IMR-90 (cell line): Measurements from ENCODE around the gene NCDN. TPM values are rescaled to one million over a fixed set of nuclear protein-coding genes. Genes with fewer than 3 reads are reported as not detected.

Experiments
- ATAC-seq: fragments of 200-7000 bp; cut with Tn5 transposase; 2 replicates; pipeline ENCODE4 v1.9.1; 2020; ENCODE audit warnings: low read depth, mild to moderate bottlenecking, moderate library complexity
- BruUV-seq: library from RNA; stranded (reverse); fragments of 400-500 nt; replicated peaks from 2 replicates; lab custom pipeline; 2021; lab: Mats Ljungman, UMichigan
- CTCF ChIA-PET: fragments of 300-600 bp; formaldehyde crosslinking; extraction: SDS; loops from one replicate; lab custom pipeline; 2021; ENCODE audit warnings: antibody characterized with exemption; lab: Yijun Ruan, JAX
- POLR2A ChIA-PET: fragments of 300-600 bp; sonication (Branson Sonifier 250); formaldehyde crosslinking; loops from one replicate; lab custom pipeline; 2022; ENCODE audit warnings: antibody characterized with exemption; ENCODE audit not compliant: unreplicated experiment; lab: Charles Lee
- DNase-seq: peaks from one replicate; pipeline ENCODE4 v3.0.0; 2013
- H2AFZ ChIP-seq: replicated peaks from 2 replicates; pipeline ENCODE3; 2013; ENCODE audit warnings: low read length, mild to moderate bottlenecking; ENCODE audit not compliant: poor library complexity
- H2AK5ac ChIP-seq: 2 replicates; pipeline ENCODE4 v1.6.1; 2013; ENCODE audit warnings: low read depth, low read length, inconsistent platforms
- H2AK9ac ChIP-seq: replicated peaks from 2 replicates; pipeline ENCODE3; 2013; ENCODE audit warnings: mild to moderate bottlenecking, low read depth, low read length, moderate library complexity; ENCODE audit not compliant: poor library complexity
- H2BK120ac ChIP-seq: 2 replicates; pipeline ENCODE4 v1.6.1; 2013; ENCODE audit warnings: low read depth, low read length, inconsistent platforms
- H2BK15ac ChIP-seq: 3 replicates; pipeline ENCODE4 v1.6.1; 2013; ENCODE audit warnings: low read depth, low read length, inconsistent platforms
- H2BK20ac ChIP-seq: 2 replicates; pipeline ENCODE4 v1.6.1; 2013; ENCODE audit warnings: low read depth, mild to moderate bottlenecking, inconsistent platforms, low read length, moderate library complexity
- H2BK5ac ChIP-seq: 2 replicates; pipeline ENCODE4 v1.6.1; 2013; ENCODE audit warnings: mild to moderate bottlenecking, low read depth, low read length, inconsistent platforms; ENCODE audit not compliant: poor library complexity, severe bottlenecking
- H3K14ac ChIP-seq: replicated peaks from 2 replicates; pipeline ENCODE4 v1.6.1; 2013; ENCODE audit warnings: low read depth, low read length, inconsistent platforms
- H3K18ac ChIP-seq: 2 replicates; pipeline ENCODE4 v1.6.1; 2013; ENCODE audit warnings: low read depth, low read length, control low read depth
- H3K23ac ChIP-seq: 2 replicates; pipeline ENCODE4 v1.6.1; 2013; ENCODE audit warnings: low read depth, low read length, inconsistent platforms
- H3K27ac ChIP-seq: 2 replicates; pipeline ENCODE4 v1.5.1; 2013; ENCODE audit warnings: mild to moderate bottlenecking, control low read depth, low read length; ENCODE audit not compliant: insufficient read depth
- H3K27me3 ChIP-seq: 2 replicates; pipeline ENCODE4 v1.6.1; 2013; ENCODE audit warnings: low read length; ENCODE audit not compliant: control insufficient read depth, insufficient read depth
- H3K36me3 ChIP-seq: 2 replicates; pipeline ENCODE4 v1.6.1; 2013; ENCODE audit warnings: low read length, mixed read lengths; ENCODE audit not compliant: control insufficient read depth, insufficient read depth
- H3K4ac ChIP-seq: 2 replicates; pipeline ENCODE4 v1.6.1; 2013; ENCODE audit warnings: low read depth, low read length, inconsistent platforms
- H3K4me1 ChIP-seq: 2 replicates; pipeline ENCODE4 v1.6.1; 2013; ENCODE audit warnings: low read length, mixed read lengths; ENCODE audit not compliant: control insufficient read depth, insufficient read depth
- H3K4me2 ChIP-seq: 2 replicates; pipeline ENCODE4 v1.6.1; 2013; ENCODE audit warnings: low read depth, mild to moderate bottlenecking, control low read depth, low read length, moderate library complexity
- H3K4me3 ChIP-seq: 2 replicates; pipeline ENCODE4 v1.5.1; 2013; ENCODE audit warnings: low read depth, mild to moderate bottlenecking, control low read depth, low read length, moderate library complexity; ENCODE audit not compliant: insufficient read depth
- H3K56ac ChIP-seq: 2 replicates; pipeline ENCODE4 v1.6.1; 2013; ENCODE audit warnings: low read length, inconsistent platforms; ENCODE audit not compliant: insufficient read depth; ENCODE audit errors: extremely low read depth
- H3K79me1 ChIP-seq, 2 experiments: 2 replicates each; pipeline ENCODE4 v1.6.1; 2013; ENCODE audit warnings: low read length in 2 of 2, inconsistent platforms in 1 of 2, low read depth in 1 of 2
- H3K9ac ChIP-seq: 2 replicates; pipeline ENCODE4 v1.6.1; 2013; ENCODE audit warnings: low read depth, low read length, control low read depth
- H3K9me1 ChIP-seq: 2 replicates; pipeline ENCODE4 v1.6.1; 2013; ENCODE audit warnings: low read length, inconsistent platforms; ENCODE audit not compliant: insufficient read depth
- H3K9me3 ChIP-seq: 2 replicates; pipeline ENCODE4 v1.6.1; 2013; ENCODE audit warnings: low read length; ENCODE audit not compliant: control insufficient read depth, insufficient read depth
- H4K20me1 ChIP-seq: 2 replicates; pipeline ENCODE4 v1.6.1; 2013; ENCODE audit warnings: low read length, inconsistent platforms; ENCODE audit not compliant: insufficient read depth
- H4K5ac ChIP-seq: 2 replicates; pipeline ENCODE4 v1.6.1; 2013; ENCODE audit warnings: mild to moderate bottlenecking, low read depth, low read length, control low read depth
- H4K8ac ChIP-seq, 2 experiments: 2 replicates each; pipeline ENCODE4 v1.6.1; 2013; ENCODE audit warnings: low read depth in 2 of 2, low read length in 2 of 2, control low read depth in 1 of 2, inconsistent platforms in 1 of 2
- H4K91ac ChIP-seq: 2 replicates; pipeline ENCODE4 v1.6.1; 2013; ENCODE audit warnings: low read depth, low read length, inconsistent platforms; ENCODE audit not compliant: insufficient read depth
- FOS ChIP-seq: fragments of 150-350 bp; IDR thresholded peaks from 2 replicates; pipeline ENCODE4 v1.6.1; 2016; ENCODE audit warnings: low read depth, low read length
- MAFK ChIP-seq: IDR thresholded peaks from 2 replicates; pipeline ENCODE4 v1.6.1; 2012; ENCODE audit warnings: low read depth, low read length, improper control_type of control experiment
- MAZ ChIP-seq: IDR thresholded peaks from 2 replicates; pipeline ENCODE4 v1.6.1; 2012; ENCODE audit warnings: low read depth, mild to moderate bottlenecking, low read length, improper control_type of control experiment, moderate library complexity, borderline replicate concordance
- POLR2A ChIP-seq: IDR thresholded peaks from 2 replicates; pipeline ENCODE4 v1.6.1; 2012; ENCODE audit warnings: mild to moderate bottlenecking, low read depth, low read length
- RAD21 ChIP-seq: IDR thresholded peaks from 2 replicates; pipeline ENCODE4 v1.6.1; 2012; ENCODE audit warnings: low read length, improper control_type of control experiment
- RFX5 ChIP-seq: IDR thresholded peaks from 2 replicates; pipeline ENCODE4 v1.8.0; 2012; ENCODE audit warnings: low read depth, mild to moderate bottlenecking, low read length, moderate library complexity
- whole genome bisulfite sequencing, 2 experiments: methylation state at CpG; one replicate each; pipeline versions ENCODE4 v1.1.5 to v1.1.7; 2013; ENCODE audit warnings: missing lambda C conversion rate in 2 of 2; ENCODE audit not compliant: insufficient read length in 1 of 2; ENCODE audit errors: extremely low coverage in 2 of 2; 5-methylcytosine and 5-hydroxymethylcytosine counted together
- dilution Hi-C: fragments of 300-500 bp; cut with HindIII; formaldehyde crosslinking; loops from one replicate; pipeline ENCODE4 v1.14.3; 2018; ENCODE audit warnings: low sequenced_read_pairs; ENCODE audit not compliant: unreplicated experiment
- in situ Hi-C: fragments of 300-500 bp; cut with MboI; formaldehyde crosslinking; loops from 3 replicates; pipeline ENCODE4 v1.14.3; 2019; ENCODE audit warnings: low sequenced_read_pairs, inconsistent platforms, mixed read lengths
- intact Hi-C: fragments of 100-400 bp; cut with micrococcal nuclease; formaldehyde crosslinking; loops from 2 replicates; pipeline ENCODE4 v1.10.0; 2022
- polyA plus RNA-seq, 3 experiments: library from polyadenylated mRNA; depleted of rRNA; stranded (reverse); fragments of >200 nt; gene quantifications; 2 replicates each; pipeline ENCODE4 v1.2.3, GENCODE V29; 2012; ENCODE audit warnings: low replicate concordance in 1 of 3
- total RNA-seq: library from RNA; depleted of rRNA; stranded (reverse); fragments of >200 nt; gene quantifications from 2 replicates; pipeline ENCODE4 v1.2.3, GENCODE V29; 2012
- TF ChIP-seq, protein P1 (sequence below): fragments of 150-350 bp; IDR thresholded peaks from 2 replicates; pipeline ENCODE4 v1.6.1; 2016; ENCODE audit warnings: low read depth, mild to moderate bottlenecking, low read length, moderate library complexity, borderline replicate concordance

Gene NCDN
- total and polyA plus RNA-seq, 2 of the 4 experiments (the other 2 are of a cell fraction) = 10.0 to 38.8 TPM

DNA sequence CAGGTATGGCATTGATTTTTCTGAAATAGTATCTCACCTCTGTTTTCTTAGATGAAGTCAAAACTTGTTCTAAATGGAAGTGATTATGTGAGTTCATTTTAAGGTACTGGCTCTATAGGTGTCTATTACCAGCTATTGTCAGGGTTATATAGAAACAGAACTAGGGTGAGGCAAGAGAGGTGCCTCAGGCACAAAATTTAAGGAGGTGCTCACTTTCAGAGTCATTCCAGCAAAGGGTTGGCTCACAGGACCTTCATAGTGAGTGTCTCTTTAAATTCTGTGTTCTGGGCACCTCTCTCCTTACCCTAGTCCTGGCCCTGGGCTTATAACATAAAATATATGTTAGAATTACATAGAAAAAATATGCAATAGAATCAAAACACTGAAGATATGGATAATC, 49.7 kb upstream of the NCDN start (continued):
- no peak for TF ChIP-seq MAFK
- TF ChIP-seq POLR2A = no peak
- TF ChIP-seq RFX5 = no peak
- TF ChIP-seq, protein P1, sequence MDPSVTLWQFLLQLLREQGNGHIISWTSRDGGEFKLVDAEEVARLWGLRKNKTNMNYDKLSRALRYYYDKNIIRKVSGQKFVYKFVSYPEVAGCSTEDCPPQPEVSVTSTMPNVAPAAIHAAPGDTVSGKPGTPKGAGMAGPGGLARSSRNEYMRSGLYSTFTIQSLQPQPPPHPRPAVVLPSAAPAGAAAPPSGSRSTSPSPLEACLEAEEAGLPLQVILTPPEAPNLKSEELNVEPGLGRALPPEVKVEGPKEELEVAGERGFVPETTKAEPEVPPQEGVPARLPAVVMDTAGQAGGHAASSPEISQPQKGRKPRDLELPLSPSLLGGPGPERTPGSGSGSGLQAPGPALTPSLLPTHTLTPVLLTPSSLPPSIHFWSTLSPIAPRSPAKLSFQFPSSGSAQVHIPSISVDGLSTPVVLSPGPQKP = no peak
- TF ChIP-seq FOS = no peak
- TF ChIP-seq MAZ = no peak

DNA sequence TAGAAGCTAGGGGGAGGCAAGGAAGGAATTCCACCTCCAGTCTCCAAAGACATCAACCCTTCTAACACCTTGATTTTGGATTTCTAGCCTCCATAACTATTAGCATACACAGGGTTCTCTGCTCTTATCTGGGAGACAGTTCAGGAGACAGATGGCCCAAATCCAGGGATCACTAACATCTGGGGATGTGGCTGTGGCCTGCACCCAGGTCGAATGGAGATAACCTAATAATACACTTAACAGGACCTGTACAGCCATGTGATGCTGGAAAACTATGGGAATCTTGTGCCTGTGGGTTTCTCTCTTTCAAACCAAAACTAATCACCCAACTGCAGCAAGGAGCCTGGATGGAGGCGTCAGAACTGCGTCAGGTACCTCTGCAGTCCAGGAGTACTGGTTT, 48.0 kb upstream of the NCDN start:
- ATAC-seq = no peak
- no peak overlapping the region for H3K27ac ChIP-seq
- peaks cover 9% of the 10 kb centered on the region for H3K9me1 ChIP-seq
- no peak overlapping the region for H3K23ac ChIP-seq
- no peak for DNase-seq
- peaks cover 9% of the 10 kb centered on the region for H3K4me1 ChIP-seq
- TF ChIP-seq MAFK (no peak), RAD21 (no peak), MAZ (no peak)
- no peak overlapping the region for H2BK15ac ChIP-seq
- BruUV-seq = no TSS peak
- H2AFZ ChIP-seq = no peak overlapping the region
- H4K8ac ChIP-seq = no peak overlapping the region
- H3K36me3 ChIP-seq = peaks cover 2% of the 10 kb centered on the region; the same call in 1 of the 2 replicates
- no peak overlapping the region for H2BK5ac ChIP-seq
- no peak overlapping the region for H3K4me3 ChIP-seq
- H2BK20ac ChIP-seq = no peak overlapping the region
- no CpG with 5 or more reads among the region's 3 CpGs for WGBS, 2 experiments
- no peak overlapping the region for H3K56ac ChIP-seq
- H3K4ac ChIP-seq = no peak overlapping the region
- no peak overlapping the region for H2AK5ac ChIP-seq
- no peak overlapping the region for H4K91ac ChIP-seq
- intact Hi-C loops (no loop called here), dilution Hi-C loops (no loop called here), in situ Hi-C loops (no loop called here)
- no peak overlapping the region for H3K14ac ChIP-seq
- no peak overlapping the region for H3K4me2 ChIP-seq
- H4K20me1 ChIP-seq = peaks cover 11% of the 10 kb centered on the region; the same call in 1 of the 2 replicates
- H3K9ac ChIP-seq = no peak overlapping the region
- no peak overlapping the region for H4K5ac ChIP-seq
- H3K27me3 ChIP-seq = no peaks in the 10 kb centered on the region
- H2AK9ac ChIP-seq = no peak overlapping the region
- no peak overlapping the region for H3K18ac ChIP-seq
- no peaks in the 10 kb centered on the region for H3K9me3 ChIP-seq
- CTCF ChIA-PET = no interaction called here
- H2BK120ac ChIP-seq = no peak overlapping the region
- POLR2A ChIA-PET = no interaction called here
- H3K79me1 ChIP-seq = peaks cover 19 to 51% of the 10 kb centered on the region in 2 experiments; a peak in 3 of 4 replicates
